K562 (cell line): ENCODE data around the gene ARHGEF38. TPM values are rescaled to one million over a fixed set of nuclear protein-coding genes. Genes with fewer than 3 reads are reported as not detected.

ENCODE experiments used
- BCL6 ChIP-seq: fragments of 250-450 bp; sonication (Bioruptor Pico); IDR thresholded peaks from 2 replicates; pipeline ENCODE4 v1.4.0; 2020
- LEF1 ChIP-seq: fragments of 450-650 bp; IDR thresholded peaks from 2 replicates; pipeline ENCODE4 v1.6.1; 2016; ENCODE audit warnings: mild to moderate bottlenecking
- NR2C2 ChIP-seq, 2 experiments: fragments of 200-800 bp in 1 of 2; sonication (Bioruptor generic) in 1 of 2; sonication (generic) in 1 of 2; formaldehyde crosslinking in 1 of 2; IDR thresholded peaks; 2 replicates each; pipeline versions ENCODE4 v1.6.1 to v1.8.0; 2016 to 2022; ENCODE audit warnings: mild to moderate bottlenecking in 1 of 2, missing compliant biosample characterization in 1 of 2, missing genetic modification characterization in 1 of 2, missing genetic modification reagents in 1 of 2
- POU5F1 ChIP-seq: fragments of 150-350 bp; IDR thresholded peaks from 2 replicates; pipeline ENCODE4 v1.6.1; 2014; ENCODE audit warnings: borderline replicate concordance, low read length, low read depth, mild to moderate bottlenecking; ENCODE audit not compliant: partially characterized antibody
- PPARD ChIP-seq: fragments of 250-450 bp; sonication (Bioruptor Pico); IDR thresholded peaks from 2 replicates; pipeline ENCODE4 v1.8.0; 2022; ENCODE audit warnings: inconsistent platforms, mild to moderate bottlenecking, moderate library complexity
- SMAD1 ChIP-seq: fragments of 150-350 bp; IDR thresholded peaks from 2 replicates; pipeline ENCODE4 v1.6.1; 2014; ENCODE audit warnings: low read length, low read depth; ENCODE audit not compliant: partially characterized antibody
- SREBF2 ChIP-seq: sonication (generic); formaldehyde crosslinking; IDR thresholded peaks from 2 replicates; pipeline ENCODE4 v1.4.0; 2020; ENCODE audit warnings: mild to moderate bottlenecking, missing genetic modification reagents
- ZNF644 ChIP-seq: fragments of 200-800 bp; sonication (Bioruptor generic); IDR thresholded peaks from 2 replicates; pipeline ENCODE4 v1.6.1; 2016; ENCODE audit warnings: low read depth, missing genetic modification characterization, missing compliant biosample characterization
- polyA plus RNA-seq, 8 experiments: library from polyadenylated mRNA; depleted of rRNA in 4 of 8; stranded (reverse) in 5 of 8; unstranded in 3 of 8; fragments of >200 nt; fragmentation: Nextera tagmentation in 2 of 8; fragmentation: Illumina TruSeq in 1 of 8; extraction: Ambion mirVana in 2 of 8; extraction: Trizol in 1 of 8; gene quantifications; 2 replicates each; pipeline versions ENCODE4 v1.2.1 to v1.2.3, GENCODE V29; 2011 to 2014; ENCODE audit warnings: inconsistent platforms in 1 of 8, missing spikeins in 1 of 8
- total RNA-seq, 7 experiments: library from RNA; depleted of rRNA in 6 of 7; stranded (reverse); fragments of >200 nt in 6 of 7; fragmentation: Illumina TruSeq in 2 of 7; extraction: Trizol in 2 of 7; gene quantifications; 2 replicates each; pipeline versions ENCODE4 v1.2.1 to v1.2.3, GENCODE V29; 2011 to 2021; ENCODE audit warnings: low replicate concordance in 1 of 7
- TF ChIP-seq, protein P1 (sequence below), 2 experiments: fragments of 450-650 bp in 1 of 2; sonication (generic) in 1 of 2; formaldehyde crosslinking in 1 of 2; IDR thresholded peaks; 2 replicates each; pipeline versions ENCODE4 v1.7.1 to v1.9.0; 2016 to 2022; ENCODE audit warnings: inconsistent platforms in 1 of 2, mild to moderate bottlenecking in 1 of 2, missing genetic modification reagents in 1 of 2
- TF ChIP-seq, protein P2 (sequence below): sonication (generic); formaldehyde crosslinking; IDR thresholded peaks from 2 replicates; pipeline ENCODE4 v1.8.0; 2022; ENCODE audit warnings: mild to moderate bottlenecking, missing genetic modification reagents
- TF ChIP-seq, protein P3 (sequence below): fragments of 250-450 bp; sonication (Bioruptor Pico); IDR thresholded peaks from 2 replicates; pipeline ENCODE4 v1.4.0; 2020; ENCODE audit warnings: mild to moderate bottlenecking, moderate library complexity

ARHGEF38 gene
- total and polyA plus RNA-seq, 9 of the 15 experiments (the other 6 are each of a cell fraction or from before 2014, with no cell fraction given), result 0.17 TPM; not detected in 8

DNA sequence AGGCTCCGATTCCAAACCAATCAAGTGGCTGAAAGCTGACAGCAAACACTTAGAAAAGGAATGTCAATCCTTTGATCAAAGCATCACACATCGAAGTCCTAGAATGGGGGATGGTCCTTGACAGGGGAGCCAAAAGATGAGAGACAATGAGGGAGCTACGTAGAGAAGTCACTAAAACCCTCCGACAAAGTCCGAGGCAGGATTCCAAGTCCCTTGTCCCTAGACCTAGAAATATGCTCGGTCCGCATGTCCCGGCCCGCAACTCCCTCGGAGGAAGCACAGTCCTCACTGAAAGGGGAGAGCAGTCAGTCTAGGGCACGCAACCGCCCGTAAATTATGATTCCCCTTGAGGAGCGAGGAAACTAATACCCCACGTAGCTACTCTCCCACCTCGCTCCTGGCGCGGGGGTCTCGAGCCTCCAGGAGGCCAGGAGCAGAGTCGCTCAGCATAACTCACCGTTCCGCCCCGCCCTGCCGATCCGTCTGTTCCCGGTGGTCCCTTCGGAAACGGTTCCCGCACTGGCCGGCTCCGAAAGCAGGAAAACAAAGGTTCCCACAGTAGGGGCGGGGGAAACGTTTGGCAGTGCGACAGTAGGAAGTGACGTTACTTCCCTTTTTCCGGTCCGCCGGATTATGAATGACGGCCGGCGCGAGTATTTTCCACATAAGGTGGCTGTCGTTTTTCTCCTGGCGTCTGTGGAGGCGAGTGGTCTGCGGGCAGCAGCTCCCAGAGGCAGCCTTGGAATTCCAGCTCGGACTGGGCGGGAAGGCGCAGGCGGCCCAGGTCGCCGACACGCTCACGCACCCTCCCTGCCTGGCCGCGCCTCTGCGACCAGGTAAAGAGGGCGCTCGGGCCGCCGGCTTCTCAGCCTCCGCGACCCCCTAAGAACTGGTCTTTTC lies 156.0 kb downstream of the ARHGEF38 start, which contains the start of the genes GSTCD and INTS12 (continued):
- no peak for TF ChIP-seq BCL6 (CRISPR knock-in tag)
- TF ChIP-seq PPARD (CRISPR knock-in tag), result no peak
- 0 out of 2 replicates have a peak, but pooled peaks have one; percentile 78 for TF ChIP-seq NR2C2 (CRISPR knock-in tag; IDR thresholded peaks at IDR 0.05)
- TF ChIP-seq NR2C2 (tag; IDR thresholded peaks at IDR 0.05), result no peak
- TF ChIP-seq SMAD1, result peak; percentile 46
- TF ChIP-seq, protein P1, sequence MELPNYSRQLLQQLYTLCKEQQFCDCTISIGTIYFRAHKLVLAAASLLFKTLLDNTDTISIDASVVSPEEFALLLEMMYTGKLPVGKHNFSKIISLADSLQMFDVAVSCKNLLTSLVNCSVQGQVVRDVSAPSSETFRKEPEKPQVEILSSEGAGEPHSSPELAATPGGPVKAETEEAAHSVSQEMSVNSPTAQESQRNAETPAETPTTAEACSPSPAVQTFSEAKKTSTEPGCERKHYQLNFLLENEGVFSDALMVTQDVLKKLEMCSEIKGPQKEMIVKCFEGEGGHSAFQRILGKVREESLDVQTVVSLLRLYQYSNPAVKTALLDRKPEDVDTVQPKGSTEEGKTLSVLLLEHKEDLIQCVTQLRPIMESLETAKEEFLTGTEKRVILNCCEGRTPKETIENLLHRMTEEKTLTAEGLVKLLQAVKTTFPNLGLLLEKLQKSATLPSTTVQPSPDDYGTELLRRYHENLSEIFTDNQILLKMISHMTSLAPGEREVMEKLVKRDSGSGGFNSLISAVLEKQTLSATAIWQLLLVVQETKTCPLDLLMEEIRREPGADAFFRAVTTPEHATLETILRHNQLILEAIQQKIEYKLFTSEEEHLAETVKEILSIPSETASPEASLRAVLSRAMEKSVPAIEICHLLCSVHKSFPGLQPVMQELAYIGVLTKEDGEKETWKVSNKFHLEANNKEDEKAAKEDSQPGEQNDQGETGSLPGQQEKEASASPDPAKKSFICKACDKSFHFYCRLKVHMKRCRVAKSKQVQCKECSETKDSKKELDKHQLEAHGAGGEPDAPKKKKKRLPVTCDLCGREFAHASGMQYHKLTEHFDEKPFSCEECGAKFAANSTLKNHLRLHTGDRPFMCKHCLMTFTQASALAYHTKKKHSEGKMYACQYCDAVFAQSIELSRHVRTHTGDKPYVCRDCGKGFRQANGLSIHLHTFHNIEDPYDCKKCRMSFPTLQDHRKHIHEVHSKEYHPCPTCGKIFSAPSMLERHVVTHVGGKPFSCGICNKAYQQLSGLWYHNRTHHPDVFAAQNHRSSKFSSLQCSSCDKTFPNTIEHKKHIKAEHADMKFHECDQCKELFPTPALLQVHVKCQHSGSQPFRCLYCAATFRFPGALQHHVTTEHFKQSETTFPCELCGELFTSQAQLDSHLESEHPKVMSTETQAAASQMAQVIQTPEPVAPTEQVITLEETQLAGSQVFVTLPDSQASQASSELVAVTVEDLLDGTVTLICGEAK (IDR thresholded peaks at IDR 0.05), result peak; percentile 99
- TF ChIP-seq, protein P1 (CRISPR knock-in tag; IDR thresholded peaks at IDR 0.05), result no peak
- no peak for TF ChIP-seq POU5F1
- peak; percentile 24; the same call in 1 of the 2 replicates for TF ChIP-seq SREBF2
- TF ChIP-seq, protein P2, sequence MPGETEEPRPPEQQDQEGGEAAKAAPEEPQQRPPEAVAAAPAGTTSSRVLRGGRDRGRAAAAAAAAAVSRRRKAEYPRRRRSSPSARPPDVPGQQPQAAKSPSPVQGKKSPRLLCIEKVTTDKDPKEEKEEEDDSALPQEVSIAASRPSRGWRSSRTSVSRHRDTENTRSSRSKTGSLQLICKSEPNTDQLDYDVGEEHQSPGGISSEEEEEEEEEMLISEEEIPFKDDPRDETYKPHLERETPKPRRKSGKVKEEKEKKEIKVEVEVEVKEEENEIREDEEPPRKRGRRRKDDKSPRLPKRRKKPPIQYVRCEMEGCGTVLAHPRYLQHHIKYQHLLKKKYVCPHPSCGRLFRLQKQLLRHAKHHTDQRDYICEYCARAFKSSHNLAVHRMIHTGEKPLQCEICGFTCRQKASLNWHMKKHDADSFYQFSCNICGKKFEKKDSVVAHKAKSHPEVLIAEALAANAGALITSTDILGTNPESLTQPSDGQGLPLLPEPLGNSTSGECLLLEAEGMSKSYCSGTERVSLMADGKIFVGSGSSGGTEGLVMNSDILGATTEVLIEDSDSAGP (CRISPR knock-in tag), result peak; percentile 30; the same call in 1 of the 2 replicates
- no peak for TF ChIP-seq ZNF644
- 0 out of 2 replicates have a peak, but pooled peaks have one; percentile 30 for TF ChIP-seq LEF1
- TF ChIP-seq, protein P3, sequence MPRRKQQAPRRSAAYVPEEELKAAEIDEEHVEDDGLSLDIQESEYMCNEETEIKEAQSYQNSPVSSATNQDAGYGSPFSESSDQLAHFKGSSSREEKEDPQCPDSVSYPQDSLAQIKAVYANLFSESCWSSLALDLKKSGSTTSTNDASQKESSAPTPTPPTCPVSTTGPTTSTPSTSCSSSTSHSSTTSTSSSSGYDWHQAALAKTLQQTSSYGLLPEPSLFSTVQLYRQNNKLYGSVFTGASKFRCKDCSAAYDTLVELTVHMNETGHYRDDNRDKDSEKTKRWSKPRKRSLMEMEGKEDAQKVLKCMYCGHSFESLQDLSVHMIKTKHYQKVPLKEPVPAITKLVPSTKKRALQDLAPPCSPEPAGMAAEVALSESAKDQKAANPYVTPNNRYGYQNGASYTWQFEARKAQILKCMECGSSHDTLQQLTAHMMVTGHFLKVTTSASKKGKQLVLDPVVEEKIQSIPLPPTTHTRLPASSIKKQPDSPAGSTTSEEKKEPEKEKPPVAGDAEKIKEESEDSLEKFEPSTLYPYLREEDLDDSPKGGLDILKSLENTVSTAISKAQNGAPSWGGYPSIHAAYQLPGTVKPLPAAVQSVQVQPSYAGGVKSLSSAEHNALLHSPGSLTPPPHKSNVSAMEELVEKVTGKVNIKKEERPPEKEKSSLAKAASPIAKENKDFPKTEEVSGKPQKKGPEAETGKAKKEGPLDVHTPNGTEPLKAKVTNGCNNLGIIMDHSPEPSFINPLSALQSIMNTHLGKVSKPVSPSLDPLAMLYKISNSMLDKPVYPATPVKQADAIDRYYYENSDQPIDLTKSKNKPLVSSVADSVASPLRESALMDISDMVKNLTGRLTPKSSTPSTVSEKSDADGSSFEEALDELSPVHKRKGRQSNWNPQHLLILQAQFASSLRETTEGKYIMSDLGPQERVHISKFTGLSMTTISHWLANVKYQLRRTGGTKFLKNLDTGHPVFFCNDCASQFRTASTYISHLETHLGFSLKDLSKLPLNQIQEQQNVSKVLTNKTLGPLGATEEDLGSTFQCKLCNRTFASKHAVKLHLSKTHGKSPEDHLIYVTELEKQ (CRISPR knock-in tag), result no peak
